Occipital lobe (tissue), 2 donors: ENCODE results near the gene ATPAF2. TPM values are rescaled to one million over a fixed set of nuclear protein-coding genes. Genes with fewer than 3 reads are reported as not detected.
"Not testable (repeated sequence)": the region's sequence is repeated elsewhere in the genome, so short reads cannot be mapped to it uniquely, and the experiment has no call there.

Source experiments
- DNase-seq: peaks from one replicate; lab custom pipeline; 2025; lab: John Stamatoyannopoulos, UW
- total RNA-seq: library from RNA; depleted of rRNA; stranded (reverse); fragments of >200 nt; gene quantifications from one replicate; pipeline ENCODE4 v1.2.3, GENCODE V29; 2014

Gene ATPAF2
- total RNA-seq, 1 donor from 2014 or later: 27.6 TPM

DNA sequence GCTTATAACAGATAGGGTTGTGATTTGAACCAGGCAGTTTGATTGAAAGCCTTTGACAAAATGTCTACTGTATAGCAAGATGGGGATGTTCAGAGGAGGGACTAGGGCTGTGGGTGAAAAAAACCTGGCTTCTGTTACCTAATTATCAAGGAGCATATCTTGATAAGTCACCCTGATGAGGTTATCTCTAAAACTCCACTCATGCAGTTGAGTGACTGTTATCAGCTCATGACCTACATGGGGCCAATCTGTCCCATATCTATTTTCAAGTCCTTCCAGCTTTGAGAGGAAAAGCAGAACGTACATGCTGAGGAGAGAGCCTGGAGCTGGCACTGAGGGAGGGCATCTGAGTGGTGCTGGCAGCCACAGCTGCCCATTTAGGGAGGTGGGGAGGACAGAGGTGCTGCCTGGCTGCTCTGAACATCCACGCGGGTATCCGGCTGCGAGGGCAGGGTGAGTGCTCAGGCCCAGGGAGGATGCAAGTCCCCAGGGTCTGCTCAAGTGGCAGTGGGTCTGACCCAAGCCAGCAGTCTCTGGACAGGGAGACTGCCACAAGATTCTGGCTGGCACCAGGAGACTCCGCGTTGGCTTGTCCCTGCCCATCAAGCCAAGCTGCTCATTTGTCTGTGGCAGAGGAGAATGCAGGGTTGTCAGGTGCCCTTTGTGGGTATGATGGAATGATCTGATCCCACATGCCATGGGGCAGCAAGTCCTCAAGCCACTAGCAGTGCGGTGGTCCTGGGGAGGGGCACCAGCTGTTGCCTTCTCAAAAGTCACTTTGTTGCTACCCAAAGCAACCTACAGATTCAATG is 29.2 kb downstream of the ATPAF2 start:
- DNase-seq: no peak

DNA sequence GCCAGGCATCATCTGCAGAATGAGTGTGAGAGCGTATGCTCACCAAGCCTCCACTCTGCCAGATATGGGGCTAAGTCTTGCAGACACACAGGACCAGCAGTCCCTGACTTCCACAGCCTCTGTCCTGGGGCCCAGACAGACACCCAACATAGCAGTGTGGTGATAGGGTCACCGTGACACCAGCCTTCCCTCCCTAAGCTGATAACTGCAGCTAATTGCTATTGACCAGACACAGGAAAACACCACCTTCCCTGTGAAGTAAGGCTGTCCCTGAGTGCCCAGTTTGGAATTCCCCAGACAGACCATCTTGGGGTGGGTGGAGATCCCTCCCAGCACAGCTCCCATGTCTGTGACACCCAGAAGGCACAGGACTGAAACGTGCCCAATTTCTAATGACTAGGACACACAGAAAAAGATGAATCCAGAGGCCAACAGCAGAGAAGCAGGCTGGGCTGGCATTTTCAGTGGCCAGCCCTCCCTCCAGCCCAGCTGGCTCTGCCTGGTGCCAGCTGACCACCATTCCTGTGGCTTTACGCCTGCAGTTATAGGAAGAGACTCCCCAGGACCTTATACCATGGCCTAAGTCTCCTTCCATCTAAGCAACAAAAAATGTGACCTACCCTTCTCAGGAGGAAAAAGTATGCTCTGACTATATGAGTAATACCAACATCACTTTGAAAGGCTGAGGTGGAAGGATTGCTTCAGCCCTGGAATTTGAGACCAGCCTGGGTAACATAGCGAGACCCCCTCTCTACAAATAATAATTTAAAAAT is 30.3 kb downstream of the ATPAF2 start:
- DNase-seq: no peak

DNA sequence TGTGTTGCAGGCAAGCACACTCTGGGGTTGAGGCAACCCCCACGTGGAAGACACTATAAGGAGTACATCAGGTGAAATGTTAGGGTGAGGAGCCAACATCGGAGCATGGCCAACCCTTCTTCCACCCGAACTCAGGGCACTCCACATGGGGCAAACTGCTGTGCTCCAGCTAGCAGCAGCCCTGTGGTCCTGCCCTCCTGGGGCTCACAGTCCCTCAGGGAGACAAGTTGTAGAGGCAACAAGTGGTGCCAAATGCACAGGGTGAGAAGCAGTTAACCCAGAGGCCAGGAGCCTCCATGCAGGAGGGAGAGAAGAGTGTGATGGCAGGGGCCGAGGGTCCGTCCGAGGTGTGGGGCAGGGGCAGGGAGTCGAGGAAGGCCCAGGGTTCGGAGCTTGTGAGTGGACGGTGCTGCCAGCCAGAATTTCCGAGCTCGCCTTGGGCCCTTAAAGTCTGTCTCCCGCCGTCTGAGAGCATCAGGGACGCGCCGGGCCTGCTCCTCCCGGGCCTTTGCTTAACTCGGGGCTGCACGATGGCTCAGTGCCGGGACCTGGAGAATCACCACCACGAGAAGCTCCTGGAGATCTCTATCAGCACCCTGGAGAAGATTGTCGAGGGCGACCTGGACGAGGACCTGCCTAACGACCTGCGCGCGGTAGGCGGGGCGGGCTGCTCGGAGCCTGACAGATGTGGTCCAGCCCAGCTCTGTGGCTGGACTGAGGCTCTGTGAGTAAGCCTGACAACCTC is 32.3 kb downstream of the ATPAF2 start:
- DNase-seq: no peak

DNA sequence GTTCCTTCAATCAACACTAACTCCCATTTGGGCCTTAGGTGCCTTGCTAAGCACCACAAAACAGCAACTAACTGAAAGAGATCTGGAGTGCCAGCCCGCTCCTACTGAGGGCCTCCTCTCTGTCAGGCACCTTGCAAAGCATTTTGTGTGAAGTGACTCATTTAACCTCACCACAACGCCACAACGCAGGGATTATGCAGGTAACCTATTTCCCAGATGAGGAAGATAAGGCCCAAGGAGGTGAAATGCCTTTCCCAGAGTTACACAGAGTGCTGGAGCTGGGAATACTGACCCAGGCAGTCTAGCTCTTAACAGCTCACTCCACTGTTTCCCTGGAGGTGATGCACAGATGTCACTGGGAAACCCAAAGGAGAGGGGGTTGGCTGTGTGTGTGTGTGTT is 33.5 kb downstream of the ATPAF2 start:
- no peak for DNase-seq

DNA sequence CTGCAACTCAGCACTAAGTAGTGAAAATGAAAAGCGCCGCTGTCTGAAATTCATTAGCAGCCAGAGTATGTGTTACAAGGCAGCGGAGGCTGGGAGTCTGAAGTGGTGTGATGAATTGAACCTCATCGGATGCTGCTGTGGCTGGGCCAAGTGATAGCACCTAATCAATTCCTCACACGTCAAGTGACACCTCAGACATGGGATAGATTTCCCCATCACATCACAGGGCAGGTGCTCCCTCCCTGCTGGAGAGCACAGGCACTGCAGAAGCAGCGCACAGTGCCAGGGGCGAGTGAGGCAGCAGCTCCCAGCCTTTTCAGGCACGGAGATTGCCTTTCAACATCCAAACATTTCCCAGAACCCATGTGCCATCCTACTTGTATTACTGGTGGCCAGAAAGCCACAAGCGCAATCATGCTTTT is 34.1 kb downstream of the ATPAF2 start:
- DNase-seq: no peak

DNA sequence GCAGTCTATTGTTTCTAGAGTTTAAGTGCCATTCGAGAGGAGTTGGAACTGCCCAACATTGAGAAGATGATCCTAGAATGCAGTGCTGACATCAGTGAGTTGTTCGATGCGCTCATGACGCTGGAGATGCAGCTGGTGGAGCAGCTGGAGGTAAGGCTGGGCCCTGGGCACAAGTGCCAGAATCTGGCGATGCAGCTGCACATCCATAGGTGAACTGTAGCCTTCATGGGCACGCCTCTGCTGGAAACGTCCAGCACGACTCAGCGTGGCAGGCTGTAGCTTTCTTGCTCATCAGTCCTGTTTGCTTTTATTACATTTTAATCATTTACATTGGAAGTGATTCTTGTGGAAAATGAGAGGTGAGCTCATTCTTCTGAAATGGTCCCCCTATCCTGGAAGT is 34.6 kb downstream of the ATPAF2 start:
- no peak for DNase-seq

DNA sequence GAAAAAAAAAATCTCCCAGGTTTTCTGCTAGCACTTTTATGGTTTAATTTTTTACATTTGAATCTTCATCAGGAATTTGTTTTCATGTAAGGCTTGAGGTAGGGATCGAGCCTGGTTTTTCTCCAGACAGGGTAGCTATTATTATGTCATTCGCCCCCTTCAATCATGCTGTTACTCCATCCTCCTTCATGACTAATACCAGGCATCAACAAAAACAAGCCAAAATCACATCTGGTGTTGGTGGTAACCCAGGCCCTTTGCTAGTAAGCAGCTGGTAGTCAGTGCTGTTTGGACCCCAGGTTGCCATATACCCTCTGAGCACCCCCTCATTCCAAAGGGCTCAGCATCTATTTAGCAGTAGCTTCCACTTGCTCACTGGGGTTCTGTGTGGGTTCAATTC is 36.8 kb downstream of the ATPAF2 start:
- no peak for DNase-seq

DNA sequence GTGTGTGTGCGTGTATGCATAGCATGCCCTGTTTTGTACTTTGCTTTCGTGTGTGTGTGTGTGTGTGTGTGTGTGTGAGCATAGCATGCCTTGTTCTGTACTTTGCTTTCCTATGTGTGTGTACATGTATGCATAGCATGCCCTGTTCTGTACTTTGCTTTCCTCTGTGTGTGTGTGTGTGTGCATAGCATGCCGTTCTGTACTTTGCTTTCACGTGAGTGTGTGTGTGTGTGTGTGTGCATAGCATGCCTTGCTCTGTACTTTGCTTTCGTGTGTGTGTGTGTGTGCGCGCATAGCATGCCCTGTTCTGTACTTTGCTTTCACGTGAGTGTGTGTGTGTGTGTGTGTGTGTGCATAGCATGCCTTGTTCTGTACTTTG is 38.9 kb downstream of the ATPAF2 start:
- DNase-seq: no peak

DNA sequence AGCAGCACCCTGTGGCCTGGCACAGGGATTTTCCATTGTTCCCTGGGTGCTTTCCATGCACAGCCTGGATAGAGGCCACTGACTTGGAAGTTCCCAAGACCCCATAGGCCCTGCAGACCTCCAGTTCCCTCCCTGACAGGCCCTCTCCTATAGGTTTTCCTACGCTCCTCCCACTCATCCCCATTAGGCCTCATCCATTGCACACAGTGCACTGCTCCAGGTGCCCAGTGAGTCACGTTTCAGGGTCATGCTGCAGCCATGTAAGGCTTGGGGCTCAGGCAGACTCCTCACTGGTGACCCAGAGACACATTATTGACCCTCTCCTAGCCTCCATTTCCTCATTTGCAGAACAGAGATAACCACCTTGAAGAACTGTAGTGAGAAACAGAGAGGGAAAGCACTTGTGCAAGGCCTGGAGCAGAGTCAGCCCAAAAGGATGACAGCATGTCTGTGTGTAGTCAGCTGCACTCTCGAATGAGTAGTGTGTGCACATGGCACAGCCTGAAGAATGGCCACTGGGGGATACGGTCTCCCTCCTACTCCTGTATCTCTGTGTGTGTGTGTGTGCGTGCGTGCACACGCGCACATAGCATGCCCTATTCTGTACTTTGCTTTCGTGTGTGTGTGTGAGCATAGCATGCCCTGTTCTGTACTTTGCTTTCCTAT is 39.5 kb downstream of the ATPAF2 start:
- no peak for DNase-seq

DNA sequence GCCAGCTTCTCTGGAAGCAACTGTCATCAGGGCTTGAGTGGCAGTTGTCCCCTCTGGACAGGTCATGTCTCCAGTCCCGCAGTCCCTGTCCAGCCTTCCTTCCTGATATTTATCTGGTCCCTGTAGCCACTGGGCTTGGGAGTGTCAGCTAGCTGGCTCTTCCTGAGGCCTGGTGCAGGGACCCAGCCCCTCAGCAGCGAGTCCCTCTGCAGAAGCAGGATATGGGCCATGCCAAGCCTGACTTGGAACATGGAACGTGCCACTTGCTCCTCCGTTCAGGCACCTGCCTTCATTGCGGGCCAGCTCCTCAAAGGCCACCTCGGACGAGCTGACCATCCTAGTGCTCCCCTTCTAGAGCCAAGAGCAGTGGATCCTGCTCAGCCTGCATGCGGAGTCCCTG is 40.0 kb downstream of the ATPAF2 start:
- DNase-seq: no peak

DNA sequence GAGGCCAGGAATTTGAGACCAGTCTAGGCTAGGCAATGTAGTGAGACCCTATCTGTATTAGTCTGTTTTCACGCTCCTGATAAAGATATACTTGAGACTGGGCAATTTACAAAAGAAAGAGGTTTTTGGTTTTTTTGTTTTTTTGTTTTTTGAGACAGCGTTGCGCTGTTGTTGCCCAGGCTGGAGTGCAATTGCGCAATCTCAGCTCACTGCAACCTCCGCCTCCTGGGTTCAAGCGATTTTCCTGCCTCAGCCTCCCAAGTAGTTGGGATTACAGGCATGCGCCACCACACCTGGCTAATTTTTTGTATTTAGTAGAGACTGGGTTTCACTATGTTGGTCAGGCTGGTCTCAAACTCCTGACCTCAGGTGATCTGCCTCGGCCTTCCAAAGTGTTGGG is 43.1 kb downstream of the ATPAF2 start:
- not testable (repeated sequence) for DNase-seq

DNA sequence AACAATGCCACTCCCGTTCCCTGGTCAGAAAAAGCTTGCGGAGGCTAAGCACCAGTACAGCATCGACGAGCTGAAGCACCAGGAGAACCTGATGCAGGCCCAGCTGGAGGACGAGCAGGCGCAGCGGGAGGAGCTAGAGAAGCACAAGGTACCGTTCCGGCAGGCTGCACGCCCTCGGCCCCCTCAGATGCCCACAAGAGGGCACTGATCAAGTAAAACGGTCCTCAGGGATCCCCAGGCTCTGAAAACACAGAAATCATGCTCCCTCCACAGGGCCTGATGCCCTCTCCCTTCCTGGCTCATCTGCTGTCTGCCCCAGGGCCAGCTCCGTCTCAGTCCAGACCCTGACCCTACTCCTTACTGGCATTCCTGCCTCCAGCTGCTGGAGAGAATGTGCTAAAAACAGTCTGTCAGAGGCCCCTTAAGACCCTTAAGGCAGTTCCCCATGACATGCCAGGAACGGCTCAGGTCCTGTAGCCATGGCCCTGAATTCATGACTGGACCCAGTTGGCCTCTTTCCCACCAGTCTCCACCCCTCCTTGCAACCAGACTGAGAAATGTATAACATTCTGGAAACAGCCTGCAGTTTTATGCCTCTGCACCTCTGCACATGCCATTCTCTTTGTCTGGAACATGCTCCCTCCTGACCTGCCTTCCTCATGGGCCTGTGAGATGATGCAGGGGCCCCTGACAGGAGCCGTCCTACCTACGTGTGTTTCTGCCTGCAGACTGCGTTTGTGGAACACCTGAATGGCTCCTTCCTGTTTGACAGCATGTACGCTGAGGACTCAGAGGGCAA is 44.5 kb downstream of the ATPAF2 start:
- no peak for DNase-seq

DNA sequence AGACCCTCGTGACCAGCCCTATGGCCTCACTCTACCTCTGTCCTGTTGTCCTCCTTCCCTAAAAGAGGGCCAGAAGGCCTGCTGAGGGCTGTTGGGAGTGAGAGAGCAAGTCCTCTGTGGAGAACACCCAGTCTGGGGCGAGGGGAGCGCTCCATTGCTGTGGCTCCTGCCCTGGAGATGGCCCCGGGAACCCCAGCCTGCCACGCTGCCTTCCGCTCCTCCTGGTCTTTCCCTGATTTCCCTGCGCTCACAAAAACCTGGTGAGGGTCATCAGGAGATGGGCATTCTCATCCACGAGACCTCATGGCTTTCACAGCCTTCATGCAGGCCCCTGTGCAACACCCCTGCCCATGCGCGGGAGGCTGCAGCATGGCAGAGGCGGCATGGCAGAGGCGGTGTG is 45.1 kb downstream of the ATPAF2 start:
- no peak for DNase-seq

DNA sequence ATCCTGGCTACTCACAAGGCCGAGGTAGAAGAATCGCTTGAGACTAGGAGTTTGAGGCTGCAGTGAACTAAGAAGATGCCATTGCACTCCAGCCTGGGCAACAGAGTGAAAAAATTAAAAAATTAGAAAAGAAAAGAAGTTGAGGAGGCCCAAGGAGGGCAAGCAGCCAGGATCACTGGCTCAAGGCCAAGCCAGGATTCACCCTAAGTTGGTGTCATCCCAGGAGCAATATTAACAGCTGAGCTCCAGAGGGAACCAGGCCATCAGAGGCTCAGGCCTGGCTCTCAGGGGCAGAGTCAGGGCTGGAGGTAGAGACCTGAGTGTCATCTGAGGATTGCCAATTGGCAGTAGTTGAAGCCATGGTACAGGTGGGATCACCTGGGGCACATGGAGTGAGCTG is 45.6 kb downstream of the ATPAF2 start:
- no peak for DNase-seq

DNA sequence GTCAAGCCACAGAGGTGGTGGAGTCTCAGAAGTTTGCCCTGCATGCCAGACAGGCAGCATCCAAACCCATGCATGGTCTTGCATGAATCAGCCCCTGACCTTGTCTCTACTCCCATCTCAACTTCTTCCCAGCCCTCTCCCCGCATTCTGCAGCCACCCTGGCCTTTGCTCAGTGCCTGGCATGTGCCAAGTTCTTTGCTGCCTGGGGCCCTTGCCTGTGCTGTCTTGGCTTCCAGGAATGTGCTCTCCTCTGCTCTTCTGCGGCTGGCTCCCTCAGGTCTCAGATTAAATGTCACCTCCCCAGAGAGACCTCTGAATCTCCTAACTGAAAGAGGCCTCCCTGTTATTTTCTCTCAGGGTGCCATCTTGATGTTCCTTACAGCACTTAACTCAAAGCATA is 48.7 kb downstream of the ATPAF2 start:
- DNase-seq: no peak

DNA sequence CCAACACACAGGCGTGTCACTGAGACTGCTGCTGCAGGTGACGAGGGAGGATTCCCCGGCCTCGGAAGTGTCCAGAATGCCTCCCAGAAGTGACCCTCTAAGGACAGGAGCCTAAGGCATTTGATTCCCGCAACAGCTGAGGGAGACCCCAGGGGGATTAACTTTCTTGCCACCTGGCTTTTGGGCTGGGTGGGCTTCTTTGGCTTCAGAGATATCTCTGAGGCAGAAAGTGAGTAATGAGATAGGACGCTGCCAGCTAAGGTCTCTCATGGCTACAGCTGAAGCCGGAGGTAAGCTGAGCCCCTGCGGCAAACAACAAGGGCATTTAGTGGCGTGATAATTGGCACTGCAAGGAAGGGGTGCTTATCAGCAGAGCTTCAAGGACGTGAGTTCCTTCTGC is 49.4 kb downstream of the ATPAF2 start:
- DNase-seq: no peak

DNA sequence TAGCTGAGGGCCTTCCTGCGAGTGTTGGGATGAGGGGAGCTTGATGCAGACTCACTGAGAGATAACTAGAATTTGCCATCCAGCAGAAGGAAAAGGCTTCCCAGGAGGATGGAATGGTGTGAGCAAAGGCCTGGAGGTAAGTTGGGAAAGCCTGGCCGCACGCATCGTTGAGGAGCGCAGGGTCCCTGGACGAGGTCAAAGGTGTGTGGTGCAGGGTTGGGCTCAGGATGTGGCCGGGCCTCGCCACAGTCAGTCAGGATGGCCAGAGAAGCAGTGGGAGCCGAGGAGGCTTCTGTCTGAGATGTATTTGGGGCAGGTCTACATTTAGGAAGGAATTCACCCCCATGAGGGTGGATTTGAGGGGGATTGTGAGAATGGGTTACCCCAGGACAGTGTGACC is 49.9 kb downstream of the ATPAF2 start:
- DNase-seq: no peak

DNA sequence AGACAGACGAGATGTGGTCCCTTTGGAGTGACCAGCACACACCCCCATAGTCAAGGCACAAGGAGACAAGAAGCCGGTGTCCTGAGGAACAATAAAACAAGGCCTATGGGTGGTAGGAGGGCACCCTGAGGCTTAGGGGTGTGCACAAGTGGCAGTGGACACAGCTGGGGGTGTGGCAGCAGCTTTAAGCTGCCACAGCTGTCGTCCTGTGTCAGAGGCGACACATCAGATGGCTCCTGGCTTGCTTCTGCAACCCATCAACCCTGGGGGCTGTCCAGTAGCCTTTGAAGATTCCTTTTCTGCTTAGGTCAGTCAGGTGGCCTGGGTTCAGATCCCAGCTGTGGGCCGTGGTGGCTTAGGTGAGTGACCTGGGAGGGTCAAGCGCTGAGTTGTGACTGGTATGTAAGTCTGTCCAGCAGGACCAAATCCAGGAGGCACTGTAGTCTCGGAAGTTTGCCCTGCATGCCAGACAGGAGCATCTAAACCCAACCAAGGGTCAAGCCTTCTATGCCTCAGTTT is 50.5 kb downstream of the ATPAF2 start:
- DNase-seq: no peak

DNA sequence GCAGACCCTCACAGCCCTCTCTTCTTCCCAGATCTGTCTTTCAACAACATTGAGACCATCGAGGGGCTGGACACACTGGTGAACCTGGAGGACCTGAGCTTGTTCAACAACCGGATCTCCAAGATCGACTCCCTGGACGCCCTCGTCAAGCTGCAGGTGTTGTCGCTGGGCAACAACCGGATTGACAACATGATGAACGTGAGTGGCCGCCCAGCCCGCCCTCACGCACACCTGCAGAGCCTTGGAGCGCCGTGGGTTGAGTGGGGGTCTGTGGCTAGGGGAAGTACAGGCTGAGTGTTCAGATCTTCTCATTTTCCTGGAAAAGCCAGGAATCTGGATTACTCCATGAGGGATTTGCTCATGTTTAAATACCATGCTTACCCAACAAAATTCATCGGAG is 51.1 kb downstream of the ATPAF2 start:
- DNase-seq: no peak

DNA sequence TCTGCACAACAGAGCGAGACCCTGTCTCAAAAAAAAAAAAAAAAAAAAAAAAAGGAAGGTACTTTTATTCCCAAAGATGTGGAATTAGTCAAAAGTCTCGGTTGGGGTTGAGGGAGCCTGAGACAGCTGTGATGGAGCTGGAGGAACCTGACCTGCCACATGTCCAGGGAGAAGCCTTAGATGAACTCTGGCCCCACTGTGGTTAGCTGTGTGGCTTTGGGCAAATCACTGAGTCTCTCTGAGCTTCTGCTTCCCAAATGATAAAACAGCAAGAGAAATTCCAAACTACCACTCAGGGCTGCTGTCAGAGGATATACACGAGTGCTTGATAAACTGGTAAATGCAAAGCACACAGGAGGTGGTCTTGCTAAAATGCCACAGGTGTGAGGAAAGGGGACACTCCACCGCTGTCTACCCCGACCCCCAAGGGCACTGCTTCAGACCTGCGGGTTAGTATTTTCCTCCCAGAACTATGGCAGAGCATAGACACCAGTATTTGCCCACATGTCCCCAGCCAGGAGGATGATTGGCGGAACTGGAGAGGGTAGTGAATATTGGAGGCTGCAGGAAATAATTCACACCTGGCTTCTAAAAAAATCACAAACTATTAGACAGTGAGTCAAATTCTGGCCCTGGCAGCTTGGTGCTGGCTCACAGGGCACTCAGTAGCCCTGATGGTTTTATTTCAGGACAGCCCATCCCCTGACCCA is 51.6 kb downstream of the ATPAF2 start:
- no peak for DNase-seq
